Astrocyte of the cerebellum (primary cell): ENCODE data around the gene RNF130.
"Not testable (repeated sequence)": the region's sequence is repeated elsewhere in the genome, so short reads cannot be mapped to it uniquely, and the experiment has no call there.

ENCODE experiments used
- DNase-seq: peaks from one replicate; pipeline ENCODE4 v3.0.0-alpha.2; 2011; ENCODE audit warnings: low read depth
- H3K4me3 ChIP-seq: 2 replicates; pipeline ENCODE4 v1.5.1; 2011; ENCODE audit warnings: mild to moderate bottlenecking, low read depth, low read length, moderate library complexity
- in situ Hi-C: cut with HindIII; loops from 2 replicates; pipeline ENCODE4 v1.10.0; 2017; ENCODE audit warnings: low sequenced_read_pairs
- TF ChIP-seq, protein P1 (sequence below): IDR thresholded peaks from 2 replicates; pipeline ENCODE4 v1.5.1; 2012; ENCODE audit warnings: low read length, low read depth, moderate library complexity, mild to moderate bottlenecking; ENCODE audit errors: missing control alignments

The RNF130 gene

DNA sequence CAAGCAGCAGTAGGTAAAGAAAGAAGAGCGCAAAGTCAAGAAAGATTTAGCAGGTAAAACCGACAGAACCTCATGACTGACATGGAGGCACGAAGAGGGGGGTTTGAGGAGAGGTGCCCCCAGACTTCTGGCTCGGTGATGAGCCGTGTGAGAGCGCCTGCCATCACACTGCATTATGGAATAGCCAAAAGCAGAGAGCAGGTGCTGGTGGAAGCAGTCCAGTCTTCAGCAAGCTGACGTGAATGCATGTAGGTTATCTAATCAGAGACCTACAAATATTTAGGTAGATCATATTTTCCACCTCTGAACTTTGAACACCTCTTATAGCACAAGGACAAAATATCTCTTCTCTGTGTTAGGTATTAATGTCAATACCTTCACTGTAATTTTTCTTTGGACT, 68.4 kb downstream of the RNF130 start:
- H3K4me3 ChIP-seq, result no peak overlapping the region
- in situ Hi-C loops, result no loop called here
- TF ChIP-seq, protein P1, sequence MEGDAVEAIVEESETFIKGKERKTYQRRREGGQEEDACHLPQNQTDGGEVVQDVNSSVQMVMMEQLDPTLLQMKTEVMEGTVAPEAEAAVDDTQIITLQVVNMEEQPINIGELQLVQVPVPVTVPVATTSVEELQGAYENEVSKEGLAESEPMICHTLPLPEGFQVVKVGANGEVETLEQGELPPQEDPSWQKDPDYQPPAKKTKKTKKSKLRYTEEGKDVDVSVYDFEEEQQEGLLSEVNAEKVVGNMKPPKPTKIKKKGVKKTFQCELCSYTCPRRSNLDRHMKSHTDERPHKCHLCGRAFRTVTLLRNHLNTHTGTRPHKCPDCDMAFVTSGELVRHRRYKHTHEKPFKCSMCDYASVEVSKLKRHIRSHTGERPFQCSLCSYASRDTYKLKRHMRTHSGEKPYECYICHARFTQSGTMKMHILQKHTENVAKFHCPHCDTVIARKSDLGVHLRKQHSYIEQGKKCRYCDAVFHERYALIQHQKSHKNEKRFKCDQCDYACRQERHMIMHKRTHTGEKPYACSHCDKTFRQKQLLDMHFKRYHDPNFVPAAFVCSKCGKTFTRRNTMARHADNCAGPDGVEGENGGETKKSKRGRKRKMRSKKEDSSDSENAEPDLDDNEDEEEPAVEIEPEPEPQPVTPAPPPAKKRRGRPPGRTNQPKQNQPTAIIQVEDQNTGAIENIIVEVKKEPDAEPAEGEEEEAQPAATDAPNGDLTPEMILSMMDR, result no peak
- DNase-seq, result no peak

- TF ChIP-seq, protein P1, result no peak
- no peak overlapping the region for H3K4me3 ChIP-seq
- no peak for DNase-seq
- in situ Hi-C loops, result no loop called here
These were observed 69.8 kb downstream of the RNF130 start for GRCh38 chr5:180001742-180002141.

- no peak overlapping the region for H3K4me3 ChIP-seq
- in situ Hi-C loops, result no loop called here
- TF ChIP-seq, protein P1, result no peak
- no peak for DNase-seq
These were observed 70.4 kb downstream of the RNF130 start for GRCh38 chr5:180001136-180001535.

DNA sequence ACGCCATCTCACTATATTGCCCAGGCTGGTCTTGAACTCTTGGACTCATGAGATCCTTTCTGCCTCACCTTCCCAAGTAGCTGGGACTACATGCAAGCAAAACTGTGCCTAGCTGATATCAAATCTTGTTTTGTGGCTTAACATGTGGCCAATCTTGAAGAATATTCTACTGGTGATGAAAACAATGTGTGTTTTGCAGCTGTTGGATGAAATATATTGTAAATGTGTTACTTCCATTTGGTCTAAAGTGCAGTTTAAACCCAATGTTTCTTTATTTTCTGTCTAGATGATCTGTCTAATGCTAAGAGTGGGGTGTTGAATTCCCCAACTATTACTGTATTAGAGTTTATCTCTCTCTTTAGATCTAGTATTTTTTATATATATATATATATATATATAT, 73.1 kb downstream of the RNF130 start:
- H3K4me3 ChIP-seq, result no peak overlapping the region
- in situ Hi-C loops, result no loop called here
- DNase-seq, result no peak
- TF ChIP-seq, protein P1, result no peak

DNA sequence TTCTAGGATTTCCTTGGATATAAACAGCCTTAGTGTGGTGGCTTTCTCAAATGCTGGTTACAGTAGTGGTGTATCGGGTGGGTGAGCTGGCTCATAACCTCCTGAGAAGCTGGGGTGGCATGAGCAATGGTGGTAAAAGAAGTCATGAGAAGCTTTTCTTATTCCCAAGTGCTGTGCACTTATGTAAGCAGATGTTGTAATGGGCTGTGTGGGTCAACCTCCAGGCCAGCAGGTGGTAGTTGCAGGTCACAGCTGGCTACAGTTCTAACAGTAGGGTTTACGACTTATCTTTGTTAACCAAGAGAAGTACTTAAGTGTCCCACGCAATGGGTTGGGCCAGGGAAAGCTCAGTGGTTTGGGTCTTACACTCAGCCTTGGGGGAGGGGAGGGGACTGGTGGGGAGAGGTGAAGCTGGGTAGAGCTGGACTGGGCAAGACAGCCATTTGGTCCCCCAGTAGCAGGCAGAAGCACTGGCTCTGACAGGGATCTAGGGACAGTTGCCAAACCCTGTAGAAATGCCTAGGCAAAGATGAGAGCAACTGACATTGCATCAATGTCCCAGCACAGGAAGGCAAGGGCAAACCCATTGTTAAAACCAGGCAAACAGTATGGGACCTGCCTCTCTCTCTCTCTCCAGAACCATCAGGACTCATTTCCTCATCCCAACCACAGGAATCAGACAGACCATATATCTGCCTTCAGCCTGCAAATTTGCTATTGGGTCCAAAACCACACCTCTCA, 76.8 kb downstream of the RNF130 start:
- in situ Hi-C loops, result loop anchor here (5.0 kb wide), 1 partner anchor 83 kb away; no protein-coding TSS in a partner anchor
- H3K4me3 ChIP-seq, result no peak overlapping the region
- TF ChIP-seq, protein P1, result no peak

DNA sequence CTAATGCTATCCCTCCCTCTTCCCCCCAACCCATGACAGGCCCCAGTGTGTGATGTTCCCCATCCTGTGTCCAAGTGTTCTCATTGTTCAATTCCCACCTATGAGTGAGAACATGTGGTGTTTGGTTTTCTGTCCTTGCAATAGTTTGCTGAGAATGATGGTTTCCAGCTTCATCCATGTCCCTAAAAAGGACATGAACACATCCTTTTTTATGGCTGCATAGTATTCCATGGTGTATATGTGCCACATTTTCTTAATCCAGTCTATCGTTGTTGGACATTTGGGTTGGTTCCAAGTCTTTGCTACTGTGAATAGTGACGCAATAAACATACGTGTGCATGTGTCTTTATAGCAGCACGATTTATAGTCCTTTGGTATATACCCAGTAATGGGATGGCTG, 78.7 kb downstream of the RNF130 start:
- not testable (repeated sequence) for DNase-seq, H3K4me3 ChIP-seq
- in situ Hi-C loops, result loop anchor here (5.0 kb wide), 1 partner anchor 84 kb away; no protein-coding TSS in a partner anchor

More for the DNA sequence above, 76.8 kb downstream of the RNF130 start:
- DNase-seq, result no peak

DNA sequence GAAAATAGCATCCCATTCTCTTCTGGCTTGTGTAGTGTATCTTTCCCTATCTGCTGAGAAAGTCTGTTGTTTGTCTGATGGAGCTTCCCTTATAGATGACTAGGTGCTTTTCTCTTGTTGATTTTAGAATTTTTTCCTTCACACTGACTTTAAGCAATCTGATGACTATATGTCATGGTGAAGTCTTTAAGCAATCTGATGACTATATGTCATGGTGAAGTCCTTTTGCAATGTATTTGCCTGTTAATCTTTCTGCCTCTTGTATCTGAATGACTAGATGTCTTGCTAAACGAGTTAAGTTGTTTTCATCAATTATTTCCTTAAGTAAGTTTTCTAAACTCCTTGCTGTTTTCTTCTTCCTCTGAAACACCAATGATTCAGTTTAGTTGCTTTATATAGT, 80.5 kb downstream of the RNF130 start:
- H3K4me3 ChIP-seq, result no peak overlapping the region
- TF ChIP-seq, protein P1, result no peak
- in situ Hi-C loops, result loop anchor here (5.0 kb wide), 1 partner anchor 86 kb away; no protein-coding TSS in a partner anchor
- DNase-seq, result no peak

DNA sequence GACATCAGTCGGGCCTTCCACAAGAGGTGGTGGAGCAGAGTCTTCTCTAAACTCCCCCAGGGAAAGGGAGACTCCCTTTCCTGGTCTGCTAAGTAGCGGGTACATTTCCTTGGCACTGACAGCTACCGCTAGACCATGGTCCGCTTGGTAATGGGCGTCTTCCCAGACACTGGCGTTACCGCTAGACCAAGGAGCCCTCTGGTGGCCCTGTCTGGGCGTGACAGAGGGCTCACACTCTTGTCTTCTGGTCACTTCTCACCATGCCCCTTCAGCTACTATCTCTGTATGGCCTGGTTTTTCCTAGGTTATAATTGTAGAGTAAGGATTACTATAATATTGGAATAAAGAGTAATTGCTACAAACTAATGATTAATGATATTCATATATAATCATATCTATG, 81.0 kb downstream of the RNF130 start:
- not testable (repeated sequence) for H3K4me3 ChIP-seq, DNase-seq
- in situ Hi-C loops, result loop anchor here (5.0 kb wide), 1 partner anchor 87 kb away; no protein-coding TSS in a partner anchor
